Measurements from ENCODE around the gene TNFSF9.
"Not testable (repeated sequence)": the region's sequence is repeated elsewhere in the genome, so short reads cannot be mapped to it uniquely, and the experiment has no call there.

The TNFSF9 gene

GRCh38 chr19:6573350-6573749, 42.5 kb downstream of the TNFSF9 start:
- no peak for DNase-seq

- no peak for DNase-seq
Observed at GRCh38 chr19:6576869-6577475, 46.1 kb downstream of the TNFSF9 start.

- DNase-seq = no peak
Observed at GRCh38 chr19:6577476-6578125, 46.8 kb downstream of the TNFSF9 start.

GRCh38 chr19:6579450-6580178, 48.8 kb downstream of the TNFSF9 start:
- DNase-seq = no peak

GRCh38 chr19:6580313-6580712, 49.5 kb downstream of the TNFSF9 start:
- no peak for DNase-seq

GRCh38 chr19:6582515-6583484, 52.0 kb downstream of the TNFSF9 start:
- not testable (repeated sequence) for DNase-seq

Data from activated CD4-positive, alpha-beta T cell treated with anti-CD3 and anti-CD28 coated beads, Interleukin-2, amount 50 U/mL, for 48 hours (primary cell).